Heart right ventricle (tissue), 16 donors: ENCODE results near the gene ADORA1. TPM values are rescaled to one million over a fixed set of nuclear protein-coding genes. Genes with fewer than 3 reads are reported as not detected.

Experiments
- ATAC-seq, 8 donors: fragments of 200-7000 bp; cut with Tn5 transposase; one replicate each; pipeline ENCODE4 v1.9.1; 2020; ENCODE audit warnings: mild to moderate bottlenecking in 8 of 8, moderate library complexity in 8 of 8, moderate number of reproducible peaks in 1 of 8
- DNase-seq, 2 donors: peaks; one replicate each; pipeline ENCODE4 v3.0.0-alpha.2; 2020
- H3K27ac ChIP-seq, 10 donors: fragments of 200-600 bp; sonication (generic) in 2 of 10; one replicate each; pipeline versions ENCODE4 v1.5.0 to v1.8.0; 2020 to 2022; ENCODE audit warnings: mild to moderate bottlenecking in 3 of 10
- H3K27me3 ChIP-seq, 7 donors: fragments of 200-600 bp; one replicate each; pipeline ENCODE4 v1.8.0; 2021 to 2022; ENCODE audit warnings: mild to moderate bottlenecking in 2 of 7
- H3K36me3 ChIP-seq, 9 donors: fragments of 200-600 bp; sonication (generic) in 1 of 9; one replicate each; pipeline versions ENCODE4 v1.5.0 to v1.8.0; 2020 to 2022; ENCODE audit warnings: mild to moderate bottlenecking in 2 of 9
- H3K4me1 ChIP-seq, 9 donors: fragments of 200-600 bp; sonication (generic) in 1 of 9; one replicate each; pipeline versions ENCODE4 v1.5.0 to v1.8.0; 2020 to 2022; ENCODE audit warnings: mild to moderate bottlenecking in 4 of 9
- H3K4me3 ChIP-seq, 10 donors: fragments of 200-600 bp; sonication (generic) in 2 of 10; one replicate each; pipeline versions ENCODE4 v1.5.0 to v1.8.0; 2020 to 2022; ENCODE audit warnings: mild to moderate bottlenecking in 7 of 10, moderate library complexity in 2 of 10
- H3K9me3 ChIP-seq, 11 donors: fragments of 200-600 bp in 10 of 11; sonication (generic) in 2 of 11; one replicate each; pipeline versions ENCODE4 v1.5.0 to v1.8.0; 2013 to 2022; ENCODE audit warnings: mild to moderate bottlenecking in 2 of 11, control low read depth in 1 of 11, moderate library complexity in 1 of 11
- WGBS, 2 donors: extraction: QIAGEN DNeasy Blood & Tissue Kit; methylation state at CpG; one replicate each; pipeline ENCODE4 v1.1.7; 2013; ENCODE audit warnings: inconsistent platforms in 1 of 2; 5-methylcytosine and 5-hydroxymethylcytosine counted together
- intact Hi-C, 10 donors: fragments of 100-400 bp; cut with DNase I; formaldehyde crosslinking; loops; one replicate each; pipeline versions ENCODE4 v1.11.1 to v1.14.2; 2022
- polyA plus RNA-seq, 2 donors: library from polyadenylated mRNA; stranded (reverse); fragments of 200-250 nt; gene quantifications; one replicate each; pipeline ENCODE4 v1.2.3, GENCODE V29; 2013
- total RNA-seq, 10 donors: library from RNA; stranded (reverse); fragmentation: NEBNext Ultra II Directional in 3 of 10; extraction: Animal tissue kit (Norgen Biotek cat#: 25700) in 3 of 10; gene quantifications; one replicate each; pipeline versions ENCODE4 v1.2.1 to v1.2.4, GENCODE V29; 2021 to 2023
- TF ChIP-seq, protein P1 (sequence below), 9 donors: fragments of 200-600 bp; sonication (generic) in 2 of 9; IDR thresholded peaks; one replicate each; pipeline versions ENCODE4 v1.5.0 to v1.8.0; 2021 to 2022; ENCODE audit warnings: antibody characterized with exemption in 9 of 9, mild to moderate bottlenecking in 5 of 9, moderate library complexity in 1 of 9
- donor health status: Arrhythmogenic right ventricular cardiomyopathy.
- donor health status: ischemic (EF 13 %, LVEDD 7.1; RV severe dilation, severe dysfunction).
- donor health status: healthy with polysubstance abuse.
- donor health status: DM: no; HTN: yes; CAD: no.
- donor health status: DM: no; HTN: no; CAD: no.
- donor health status: ischemic (EF 25% LVEDD 6.9; RV normal size, moderate dysfunction).
- donor health status: ischemic (EF 25% LVEDD 5.7; RV mildly dilated, moderate dysfunction).
- donor health status: healthy.
- donor health status: DM: yes; HTN: yes; CAD: no.
- donor health status: Ischemic cardiomyopathy.
- donor health status: ischemic (EF 35%, LVEDD 5.7; RV mildly dilated, moderate dysfunction).
- donor health status: nonischemic (EF 11% LVEDD 7.7; RV severe dilation, severe dysfunction).
- donor health status: DM: yes; HTN: yes; CAD: no.
- donor health status: PGD.
- donor health status: ischemic (EF 29% LVEDD 5.4; RV normal size, mild dysfunction).
- donor health status: nonischemic (EF 23%, LVEDD 6.1; RV moderate dilation, normal function).

Gene ADORA1
- total and polyA plus RNA-seq, 12 donors = 1.8 to 12.2 (median 8.9) TPM

DNA sequence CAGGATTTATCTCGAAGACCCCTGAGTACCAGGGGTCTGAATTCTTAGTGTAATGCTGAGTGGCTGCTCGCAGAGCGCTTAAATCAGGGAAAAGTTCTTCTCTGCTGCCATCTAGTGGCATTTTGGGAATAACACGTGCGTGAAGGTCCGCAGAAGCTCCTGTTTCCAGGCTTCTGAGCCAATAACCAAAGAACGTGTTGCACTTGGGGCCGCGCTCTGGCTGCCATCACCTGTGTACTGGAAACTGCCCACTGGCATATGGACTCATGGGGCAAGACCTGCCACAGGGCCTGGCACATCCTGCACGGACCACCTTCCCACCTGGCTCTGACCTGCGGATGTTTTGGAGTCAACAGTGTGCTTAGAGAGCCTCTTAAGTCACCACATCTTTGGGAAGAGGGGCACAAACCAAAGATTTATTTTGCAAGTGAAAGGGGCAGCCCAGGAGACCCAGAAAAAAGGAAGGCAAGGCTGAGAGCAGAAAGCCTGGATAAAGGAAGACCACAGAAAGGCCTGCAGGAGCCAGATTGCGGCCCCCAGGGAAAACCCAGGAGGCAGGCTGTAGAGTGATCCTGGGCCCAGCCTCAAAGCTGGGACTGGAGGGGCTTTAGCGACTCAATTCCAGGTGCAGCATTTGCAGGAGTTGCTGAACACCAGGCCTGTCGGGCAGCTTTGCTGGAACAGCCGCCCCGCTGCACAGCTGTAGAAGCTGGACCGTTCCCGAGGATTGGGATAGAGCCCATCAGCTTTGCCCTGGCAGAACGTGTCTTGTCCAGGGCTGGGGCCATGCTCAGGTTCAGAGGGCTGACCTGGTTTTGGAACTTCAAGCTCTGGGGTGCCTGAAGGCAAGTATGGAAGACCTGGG lies 89.0 kb downstream of the ADORA1 start:
- ATAC-seq (peak; percentile 55 to 88 (median 76)), DNase-seq (peak in 1 of 2 donors; percentile 58)
- WGBS, 2 donors = 32 to 36% methylated on average over 19 of the region's 19 CpGs
- peaks cover 0 to 16% (median 11%) of the 10 kb centered on the region in 7 donors for H3K27me3 ChIP-seq
- H3K36me3 ChIP-seq = no peaks in the 10 kb centered on the region
- H3K9me3 ChIP-seq = no peaks in the 10 kb centered on the region
- TF ChIP-seq, protein P1, sequence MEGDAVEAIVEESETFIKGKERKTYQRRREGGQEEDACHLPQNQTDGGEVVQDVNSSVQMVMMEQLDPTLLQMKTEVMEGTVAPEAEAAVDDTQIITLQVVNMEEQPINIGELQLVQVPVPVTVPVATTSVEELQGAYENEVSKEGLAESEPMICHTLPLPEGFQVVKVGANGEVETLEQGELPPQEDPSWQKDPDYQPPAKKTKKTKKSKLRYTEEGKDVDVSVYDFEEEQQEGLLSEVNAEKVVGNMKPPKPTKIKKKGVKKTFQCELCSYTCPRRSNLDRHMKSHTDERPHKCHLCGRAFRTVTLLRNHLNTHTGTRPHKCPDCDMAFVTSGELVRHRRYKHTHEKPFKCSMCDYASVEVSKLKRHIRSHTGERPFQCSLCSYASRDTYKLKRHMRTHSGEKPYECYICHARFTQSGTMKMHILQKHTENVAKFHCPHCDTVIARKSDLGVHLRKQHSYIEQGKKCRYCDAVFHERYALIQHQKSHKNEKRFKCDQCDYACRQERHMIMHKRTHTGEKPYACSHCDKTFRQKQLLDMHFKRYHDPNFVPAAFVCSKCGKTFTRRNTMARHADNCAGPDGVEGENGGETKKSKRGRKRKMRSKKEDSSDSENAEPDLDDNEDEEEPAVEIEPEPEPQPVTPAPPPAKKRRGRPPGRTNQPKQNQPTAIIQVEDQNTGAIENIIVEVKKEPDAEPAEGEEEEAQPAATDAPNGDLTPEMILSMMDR (IDR thresholded peaks at IDR 0.05) = peak; percentile 75 to 91 (median 82)
- peaks cover 0 to 15% (median 0%) of the 10 kb centered on the region in 9 donors for H3K4me1 ChIP-seq
- no peak overlapping the region for H3K4me3 ChIP-seq
- intact Hi-C loops = loop anchor here in 9 of 10 donors (1.0 to 5.0 kb wide), 9 partner anchors 94 to 178 kb away; no protein-coding TSS in a partner anchor
- H3K27ac ChIP-seq = no peak overlapping the region

Other genes starting within 250 kb of the ADORA1 start
- gene RABIF, start 238.6 kb upstream of the ADORA1 start, total RNA-seq = 1 to 10 TPM; 3.2 to 6.0 (median 4.8) TPM
- 1 to 10 TPM; 2.0 to 8.1 TPM for gene RABIF, start 238.6 kb upstream of the ADORA1 start, polyA plus RNA-seq
- 10 to 100 TPM; 15.1 to 31.5 (median 22.7) TPM for gene KLHL12, start 200.5 kb upstream of the ADORA1 start, total RNA-seq
- 10 to 100 TPM in 1 of 2 donors, 1 to 10 TPM in 1; 9.8 to 10.6 TPM for gene KLHL12, start 200.5 kb upstream of the ADORA1 start, polyA plus RNA-seq
- gene ADIPOR1, start 169.4 kb upstream of the ADORA1 start, total RNA-seq = 100 to 1,000 TPM in 3 of 10 donors, 10 to 100 TPM in 7; 79.7 to 117 (median 95.0) TPM
- 100 to 1,000 TPM in 1 of 2 donors, 10 to 100 TPM in 1; 56.3 to 116 TPM for gene ADIPOR1, start 169.4 kb upstream of the ADORA1 start, polyA plus RNA-seq
- 100 to 1,000 TPM in 9 of 10 donors, 10 to 100 TPM in 1; 93.2 to 333 (median 223) TPM for gene CYB5R1, start 160.5 kb upstream of the ADORA1 start, total RNA-seq
- gene CYB5R1, start 160.5 kb upstream of the ADORA1 start, polyA plus RNA-seq = 100 to 1,000 TPM; 119 to 263 TPM
- gene TMEM183A, start 120.4 kb upstream of the ADORA1 start, total RNA-seq = 10 to 100 TPM; 18.2 to 34.2 (median 21.1) TPM
- 10 to 100 TPM; 11.5 to 38.1 TPM for gene TMEM183A, start 120.4 kb upstream of the ADORA1 start, polyA plus RNA-seq
- gene PPFIA4, start 101.2 kb upstream of the ADORA1 start, total RNA-seq = 10 to 100 TPM in 9 of 10 donors, 1 to 10 TPM in 1; 9.5 to 60.6 (median 35.2) TPM
- 10 to 100 TPM in 1 of 2 donors, 1 to 10 TPM in 1; 8.1 to 28.5 TPM for gene PPFIA4, start 101.2 kb upstream of the ADORA1 start, polyA plus RNA-seq
- gene MYOG, start 41.7 kb upstream of the ADORA1 start, total RNA-seq = not detected
- under 1 TPM in 1 of 2 donors, not detected in 1; 0.06 TPM for gene MYOG, start 41.7 kb upstream of the ADORA1 start, polyA plus RNA-seq
- not detected for gene MYBPH, start 48.1 kb downstream of the ADORA1 start, total RNA-seq
- not detected for gene MYBPH, start 48.1 kb downstream of the ADORA1 start, polyA plus RNA-seq
- 10 to 100 TPM in 1 of 10 donors, 1 to 10 TPM in 3, under 1 TPM in 5, not detected in 1; 0.15 to 11.0 (median 0.42) TPM for gene CHI3L1, start 59.0 kb downstream of the ADORA1 start, total RNA-seq
- 10 to 100 TPM in 1 of 2 donors, 1 to 10 TPM in 1; 2.2 to 14.3 TPM for gene CHI3L1, start 59.0 kb downstream of the ADORA1 start, polyA plus RNA-seq
- 1 to 10 TPM in 1 of 10 donors, under 1 TPM in 5, not detected in 4; 0.05 to 1.3 (median 0.28) TPM for gene CHIT1, start 101.9 kb downstream of the ADORA1 start, total RNA-seq
- gene CHIT1, start 101.9 kb downstream of the ADORA1 start, polyA plus RNA-seq = not detected
- 100 to 1,000 TPM in 3 of 10 donors, 10 to 100 TPM in 7; 26.4 to 349 (median 58.9) TPM for gene BTG2, start 177.8 kb downstream of the ADORA1 start, total RNA-seq
- gene BTG2, start 177.8 kb downstream of the ADORA1 start, polyA plus RNA-seq = 10 to 100 TPM; 28.3 to 49.6 TPM
- gene FMOD, start 223.4 kb downstream of the ADORA1 start, total RNA-seq = 10 to 100 TPM in 5 of 10 donors, 1 to 10 TPM in 5; 7.0 to 20.5 (median 10.7) TPM
- 10 to 100 TPM in 1 of 2 donors, 1 to 10 TPM in 1; 4.5 to 11.2 TPM for gene FMOD, start 223.4 kb downstream of the ADORA1 start, polyA plus RNA-seq